Midbrain (tissue), 1 donor: ENCODE data around the gene SLC7A10.
A peak's percentile ranks its signal among the peaks of the same experiment; 100 is the strongest.

Experiments used
- DNase-seq: peaks from one replicate; lab custom pipeline; 2025; lab: John Stamatoyannopoulos, UW

The SLC7A10 gene

GRCh38 chr19:33225458-33225926 lies at the start of gene SLC7A10:
Gene SLC7A10 (minus strand): TSS chr19:33225850. CDS start chr19:33225703, 147 bp downstream.
- DNase-seq = peak; percentile 26

GRCh38 chr19:33274663-33275558 lies 49.3 kb upstream of the SLC7A10 start:
- DNase-seq = no peak

GRCh38 chr19:33273881-33274662 lies 48.4 kb upstream of the SLC7A10 start:
- DNase-seq = no peak

- no peak for DNase-seq
Observed at GRCh38 chr19:33273065-33273736, 47.6 kb upstream of the SLC7A10 start.

- DNase-seq = no peak
Observed at GRCh38 chr19:33271246-33272021, 45.8 kb upstream of the SLC7A10 start.

GRCh38 chr19:33270769-33271168 lies 45.1 kb upstream of the SLC7A10 start:
- DNase-seq = no peak

- DNase-seq = no peak
Observed at GRCh38 chr19:33269016-33269415, 43.4 kb upstream of the SLC7A10 start.

GRCh38 chr19:33268162-33268991 lies 42.7 kb upstream of the SLC7A10 start:
- peak; percentile 15 for DNase-seq

GRCh38 chr19:33267706-33268105 lies 42.1 kb upstream of the SLC7A10 start:
- no peak for DNase-seq

GRCh38 chr19:33266974-33267484 lies 41.4 kb upstream of the SLC7A10 start:
- DNase-seq = no peak

GRCh38 chr19:33264881-33265445 lies 39.3 kb upstream of the SLC7A10 start:
- no peak for DNase-seq

GRCh38 chr19:33263325-33264023 lies 37.8 kb upstream of the SLC7A10 start:
- DNase-seq = no peak

- DNase-seq = no peak
Observed at GRCh38 chr19:33261511-33262189, 36.0 kb upstream of the SLC7A10 start.

- DNase-seq = peak; percentile 20
Observed at GRCh38 chr19:33260628-33261418, 35.2 kb upstream of the SLC7A10 start.

GRCh38 chr19:33259539-33259938 lies 33.9 kb upstream of the SLC7A10 start:
- DNase-seq = peak; percentile 23

- no peak for DNase-seq
Observed at GRCh38 chr19:33257828-33258227, 32.2 kb upstream of the SLC7A10 start.

- DNase-seq = no peak
Observed at GRCh38 chr19:33256261-33256660, 30.6 kb upstream of the SLC7A10 start.

GRCh38 chr19:33255781-33256180 lies 30.1 kb upstream of the SLC7A10 start:
- no peak for DNase-seq
